OCI-LY1 (cell line): ENCODE measurements around the gene HORMAD2.
"Not testable (repeated sequence)": the region's sequence is repeated elsewhere in the genome, so short reads cannot be mapped to it uniquely, and the experiment has no call there.

Experiments used
- H2AFZ ChIP-seq: fragments of 200-600 bp; sonication (generic), shearing (Covaris generic); 2 replicates; pipeline ENCODE4 v1.6.0; 2014; ENCODE audit warnings: antibody characterized with exemption, mild to moderate bottlenecking, low read length
- H3F3A ChIP-seq: fragments of 200-600 bp; sonication (generic), shearing (Covaris generic); 2 replicates; pipeline ENCODE4 v1.6.0; 2014; ENCODE audit warnings: mild to moderate bottlenecking, antibody characterized with exemption, low read length, moderate library complexity; ENCODE audit not compliant: insufficient read depth
- H3K27ac ChIP-seq: fragments of 200-600 bp; sonication (generic); 2 replicates; pipeline ENCODE4 v1.5.1; 2014; ENCODE audit warnings: low read length, mixed run types, mild to moderate bottlenecking, low read depth; ENCODE audit not compliant: poor library complexity, severe bottlenecking
- H3K27me3 ChIP-seq: fragments of 200-600 bp; sonication (generic); 2 replicates; pipeline ENCODE4 v1.6.0; 2014; ENCODE audit warnings: antibody characterized with exemption, mild to moderate bottlenecking, low read length, moderate library complexity; ENCODE audit not compliant: insufficient read depth
- H3K36me3 ChIP-seq: fragments of 200-600 bp; sonication (generic); 2 replicates; pipeline ENCODE4 v1.6.1; 2014; ENCODE audit warnings: mild to moderate bottlenecking, antibody characterized with exemption, low read length, moderate library complexity, mixed read lengths; ENCODE audit not compliant: insufficient read depth
- H3K4me1 ChIP-seq: fragments of 200-600 bp; sonication (generic); 2 replicates; pipeline ENCODE4 v1.5.1; 2014; ENCODE audit warnings: mild to moderate bottlenecking, low read length, moderate library complexity; ENCODE audit not compliant: insufficient read depth, severe bottlenecking
- H3K4me2 ChIP-seq: fragments of 200-600 bp; sonication (generic), shearing (Covaris generic); 2 replicates; pipeline ENCODE4 v1.6.1; 2014; ENCODE audit warnings: low read length
- H3K4me3 ChIP-seq: fragments of 200-600 bp; sonication (generic); 2 replicates; pipeline ENCODE4 v1.5.1; 2014; ENCODE audit warnings: low read length, low read depth, mild to moderate bottlenecking, mixed read lengths; ENCODE audit not compliant: poor library complexity, severe bottlenecking
- H3K79me2 ChIP-seq: fragments of 200-600 bp; shearing (Covaris generic); 2 replicates; pipeline ENCODE4 v1.6.1; 2016; ENCODE audit warnings: mixed run types, low read length, mixed read lengths; ENCODE audit not compliant: insufficient read depth
- H3K9ac ChIP-seq: fragments of 200-600 bp; sonication (generic), shearing (Covaris generic); 2 replicates; pipeline ENCODE4 v1.6.1; 2014; ENCODE audit warnings: mild to moderate bottlenecking, low read length, mixed read lengths
- H3K9me2 ChIP-seq: fragments of 200-600 bp; sonication (generic), shearing (Covaris generic); 2 replicates; pipeline ENCODE4 v1.6.1; 2014; ENCODE audit warnings: low read depth, mild to moderate bottlenecking, low read length, mixed read lengths
- H3K9me3 ChIP-seq: fragments of 200-600 bp; shearing (Covaris generic); 2 replicates; pipeline ENCODE4 v1.6.1; 2014; ENCODE audit warnings: low read length, mixed read lengths
- H4K20me1 ChIP-seq: fragments of 200-600 bp; sonication (generic), shearing (Covaris generic); 2 replicates; pipeline ENCODE4 v1.6.0; 2016; ENCODE audit warnings: mild to moderate bottlenecking, low read length; ENCODE audit not compliant: insufficient read depth
- CTCF ChIP-seq: fragments of 200-600 bp; sonication (generic), shearing (Covaris generic); IDR thresholded peaks from 2 replicates; pipeline ENCODE4 v1.5.1; 2017; ENCODE audit warnings: mild to moderate bottlenecking, antibody characterized with exemption, low read length, moderate library complexity, mixed read lengths
- EZH2 ChIP-seq: fragments of 200-600 bp; sonication (generic), shearing (Covaris generic); IDR thresholded peaks from 2 replicates; pipeline ENCODE4 v1.8.0; 2017; ENCODE audit warnings: borderline replicate concordance, mixed run types, mild to moderate bottlenecking, antibody characterized with exemption, low read length, moderate library complexity, mixed read lengths

Gene HORMAD2

GRCh38 chr22:30078320-30079311, 1.6 kb upstream of the HORMAD2 start:
- Histone ChIP-seq H3K27me3 (peaks cover under 1% of the 10 kb centered on the region), H3K4me1 (no peaks in the 10 kb centered on the region), H3K9me2 (no peaks in the 10 kb centered on the region), H3K9ac (no peak overlapping the region), H3K27ac (no peak overlapping the region), H3K4me2 (no peak overlapping the region), H3K36me3 (no peaks in the 10 kb centered on the region), H3F3A (no peaks in the 10 kb centered on the region), H3K9me3 (no peaks in the 10 kb centered on the region), H3K4me3 (no peak overlapping the region), H4K20me1 (no peaks in the 10 kb centered on the region), H2AFZ (no peak overlapping the region), H3K79me2 (no peaks in the 10 kb centered on the region)
- no peak for TF ChIP-seq EZH2
- TF ChIP-seq CTCF, result no peak

GRCh38 chr22:30080805-30081204, 541 bp downstream of the HORMAD2 start:
- Histone ChIP-seq H3K4me2 (no peak overlapping the region), H3K27me3 (peaks cover 6% of the 10 kb centered on the region; the same call in 1 of the 2 replicates), H4K20me1 (no peaks in the 10 kb centered on the region), H3K4me3 (no peak overlapping the region), H3K36me3 (no peaks in the 10 kb centered on the region), H3K9me3 (no peaks in the 10 kb centered on the region), H3K27ac (no peak overlapping the region), H3K79me2 (no peaks in the 10 kb centered on the region), H3K4me1 (no peaks in the 10 kb centered on the region), H3K9me2 (no peaks in the 10 kb centered on the region), H3F3A (no peaks in the 10 kb centered on the region), H3K9ac (no peak overlapping the region), H2AFZ (no peak overlapping the region)
- no peak for TF ChIP-seq CTCF
- no peak for TF ChIP-seq EZH2

- no peak overlapping the region for H3K27ac ChIP-seq
These were observed 6.2 kb downstream of the HORMAD2 start for GRCh38 chr22:30086496-30086895.

DNA sequence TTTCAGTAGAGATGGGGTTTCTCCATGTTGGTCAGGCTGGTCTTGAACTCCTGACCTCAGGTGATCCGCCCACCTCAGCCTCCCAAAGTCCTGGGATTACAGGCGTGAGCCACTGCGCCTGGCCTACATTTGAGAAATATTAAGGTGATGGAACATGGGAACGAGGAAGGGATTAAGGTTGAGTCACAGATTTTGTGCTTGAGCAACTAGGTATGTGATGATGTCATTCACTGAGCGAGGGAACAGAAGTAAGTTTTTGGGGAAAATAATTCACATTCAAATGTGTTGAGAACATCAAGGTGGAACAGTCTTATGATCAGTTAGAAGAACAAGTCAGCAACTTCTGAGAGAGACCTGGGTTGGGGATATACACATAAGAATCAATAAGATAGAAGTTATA, 6.8 kb downstream of the HORMAD2 start:
- not testable (repeated sequence) for H4K20me1 ChIP-seq, H3K27me3 ChIP-seq, H3F3A ChIP-seq, H3K9ac ChIP-seq, H2AFZ ChIP-seq, H3K79me2 ChIP-seq, H3K36me3 ChIP-seq, H3K9me2 ChIP-seq, H3K9me3 ChIP-seq, H3K27ac ChIP-seq, H3K4me3 ChIP-seq, H3K4me1 ChIP-seq, H3K4me2 ChIP-seq

More at GRCh38 chr22:30086496-30086895, 6.2 kb downstream of the HORMAD2 start:
- no peaks in the 10 kb centered on the region for H3K9me2 ChIP-seq
- TF ChIP-seq CTCF (no peak), EZH2 (no peak)
- no peaks in the 10 kb centered on the region for H4K20me1 ChIP-seq
- no peak overlapping the region for H3K9ac ChIP-seq
- no peaks in the 10 kb centered on the region for H3F3A ChIP-seq
- no peak overlapping the region for H3K4me2 ChIP-seq
- no peaks in the 10 kb centered on the region for H3K4me1 ChIP-seq
- no peaks in the 10 kb centered on the region for H3K9me3 ChIP-seq
- no peaks in the 10 kb centered on the region for H3K79me2 ChIP-seq
- H3K4me3 ChIP-seq, result no peak overlapping the region
- no peaks in the 10 kb centered on the region for H3K36me3 ChIP-seq
- H3K27me3 ChIP-seq, result peaks cover 6% of the 10 kb centered on the region; the same call in 1 of the 2 replicates
- H2AFZ ChIP-seq, result no peak overlapping the region
